Testis (tissue), 3 donors: ENCODE measurements around the gene PHF2. TPM values are rescaled to one million over a fixed set of nuclear protein-coding genes. Genes with fewer than 3 reads are reported as not detected.

Source experiments
- DNase-seq: peaks from one replicate; pipeline ENCODE4 v3.0.0-alpha.2; 2019
- H3K27ac ChIP-seq, 2 donors: fragments of 200-600 bp; sonication (generic); one replicate each; pipeline ENCODE4 v1.5.1; 2019
- H3K27me3 ChIP-seq: fragments of 200-600 bp; sonication (generic); one replicate; pipeline ENCODE4 v1.5.1; 2019
- H3K36me3 ChIP-seq: fragments of 200-600 bp; sonication (generic); one replicate; pipeline ENCODE4 v1.5.1; 2017; ENCODE audit warnings: low read depth; ENCODE audit errors: missing control alignments
- H3K4me1 ChIP-seq: fragments of 200-600 bp; sonication (generic); one replicate; pipeline ENCODE4 v1.5.1; 2019
- H3K4me3 ChIP-seq, 2 donors: fragments of 200-600 bp; sonication (generic); one replicate each; pipeline ENCODE4 v1.5.1; 2017 to 2019
- H3K9me3 ChIP-seq: fragments of 200-600 bp; sonication (generic); one replicate; pipeline ENCODE4 v1.5.1; 2017
- POLR2A ChIP-seq: fragments of 450-650 bp; IDR thresholded peaks from one replicate; pipeline ENCODE4 v1.6.1; 2017; ENCODE audit warnings: antibody characterized with exemption, mild to moderate bottlenecking, moderate library complexity
- WGBS, 2 donors: methylation state at CpG; one replicate each; pipeline ENCODE4 v1.1.5; 2018; 5-methylcytosine and 5-hydroxymethylcytosine counted together
- intact Hi-C: fragments of 100-400 bp; cut with DNase I; formaldehyde crosslinking; loops from one replicate; pipeline ENCODE4 v1.15.1; 2023; ENCODE audit warnings: low total_unique reads
- polyA plus RNA-seq: library from polyadenylated mRNA; stranded (reverse); fragments of 350-450 nt; fragmentation: Illumina TruSeq; extraction: RNeasy Lipid Tissue Mini Kit (QIAGEN cat#74804); gene quantifications from one replicate; pipeline ENCODE4 v1.2.3, GENCODE V29; 2014; ENCODE audit warnings: low read depth, low replicate concordance; ENCODE audit not compliant: insufficient read depth
- total RNA-seq, 2 donors: library from RNA; depleted of rRNA; stranded (reverse); fragments of >200 nt; gene quantifications; one replicate each; pipeline ENCODE4 v1.2.3, GENCODE V29; 2016
- TF ChIP-seq, protein P1 (sequence below), 3 experiments: fragments of 450-650 bp in 2 of 3; fragments of 200-600 bp in 1 of 3; sonication (generic) in 1 of 3; IDR thresholded peaks; one replicate each; pipeline ENCODE4 v1.5.1; 2016 to 2019; ENCODE audit warnings: antibody characterized with exemption in 3 of 3, mild to moderate bottlenecking in 2 of 3, moderate library complexity in 1 of 3

PHF2 gene
- total and polyA plus RNA-seq, 3 donors from 2014 or later = 19.6 to 22.1 (median 20.6) TPM

DNA sequence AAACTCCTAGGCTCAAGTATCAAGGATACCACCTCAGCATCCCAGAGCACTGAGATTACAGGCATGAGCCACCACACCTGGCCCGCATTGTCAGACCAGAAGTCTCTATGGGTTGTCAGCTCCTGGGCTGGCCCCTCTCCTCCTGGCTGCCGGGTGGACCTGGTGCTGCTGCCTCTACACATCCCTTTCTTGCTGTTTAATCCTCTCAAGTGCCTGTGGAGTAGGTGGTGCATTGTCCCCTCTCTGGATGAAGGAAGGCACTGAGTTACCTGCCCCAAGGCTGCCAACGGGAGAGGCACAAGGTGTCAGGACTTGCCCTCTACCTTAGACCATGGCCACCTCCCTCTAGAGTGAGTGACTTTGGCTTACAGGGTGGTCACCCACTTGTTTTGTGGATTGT is 37.4 kb downstream of the PHF2 start:
- TF ChIP-seq, protein P1, sequence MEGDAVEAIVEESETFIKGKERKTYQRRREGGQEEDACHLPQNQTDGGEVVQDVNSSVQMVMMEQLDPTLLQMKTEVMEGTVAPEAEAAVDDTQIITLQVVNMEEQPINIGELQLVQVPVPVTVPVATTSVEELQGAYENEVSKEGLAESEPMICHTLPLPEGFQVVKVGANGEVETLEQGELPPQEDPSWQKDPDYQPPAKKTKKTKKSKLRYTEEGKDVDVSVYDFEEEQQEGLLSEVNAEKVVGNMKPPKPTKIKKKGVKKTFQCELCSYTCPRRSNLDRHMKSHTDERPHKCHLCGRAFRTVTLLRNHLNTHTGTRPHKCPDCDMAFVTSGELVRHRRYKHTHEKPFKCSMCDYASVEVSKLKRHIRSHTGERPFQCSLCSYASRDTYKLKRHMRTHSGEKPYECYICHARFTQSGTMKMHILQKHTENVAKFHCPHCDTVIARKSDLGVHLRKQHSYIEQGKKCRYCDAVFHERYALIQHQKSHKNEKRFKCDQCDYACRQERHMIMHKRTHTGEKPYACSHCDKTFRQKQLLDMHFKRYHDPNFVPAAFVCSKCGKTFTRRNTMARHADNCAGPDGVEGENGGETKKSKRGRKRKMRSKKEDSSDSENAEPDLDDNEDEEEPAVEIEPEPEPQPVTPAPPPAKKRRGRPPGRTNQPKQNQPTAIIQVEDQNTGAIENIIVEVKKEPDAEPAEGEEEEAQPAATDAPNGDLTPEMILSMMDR (IDR thresholded peaks at IDR 0.05) = no peak
- TF ChIP-seq POLR2A = no peak
- no peak for DNase-seq
- 44 to 96% methylated on average over 2 to 3 of the region's 3 CpGs for WGBS, 2 donors
- Histone ChIP-seq H3K9me3 (no peaks in the 10 kb centered on the region), H3K27me3 (no peaks in the 10 kb centered on the region), H3K4me1 (no peaks in the 10 kb centered on the region), H3K36me3 (no peaks in the 10 kb centered on the region), H3K4me3 (no peak overlapping the region), H3K27ac (no peak overlapping the region)
- intact Hi-C loops = no loop called here

DNA sequence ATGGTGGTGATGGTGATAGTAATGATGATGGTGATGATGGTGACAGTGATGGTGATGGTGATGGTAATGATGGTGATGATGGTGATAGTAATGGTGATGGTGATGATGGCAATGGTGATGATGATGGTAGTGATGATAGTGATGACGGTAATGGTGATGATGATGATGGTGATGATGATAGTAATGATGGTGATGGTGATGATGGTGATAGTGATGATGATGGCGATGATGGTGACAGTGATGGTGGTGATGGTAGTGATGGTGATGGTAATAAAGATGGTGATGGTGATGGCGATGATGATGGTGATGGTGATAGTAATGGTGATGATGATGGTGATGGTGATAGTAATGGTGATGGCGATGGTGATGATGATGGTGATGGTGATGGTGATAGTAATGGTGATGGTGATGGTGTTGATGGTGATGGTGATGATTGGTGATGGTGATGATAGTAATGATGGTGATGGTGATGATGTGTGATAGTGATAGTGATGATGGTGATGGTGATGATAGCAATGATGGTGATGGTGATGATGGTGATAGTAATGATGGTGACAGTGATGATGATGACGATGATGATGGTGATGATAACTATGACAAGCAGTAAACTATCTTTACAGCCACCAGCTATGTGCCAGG is 38.6 kb downstream of the PHF2 start:
- Histone ChIP-seq H3K9me3 (no peaks in the 10 kb centered on the region), H3K4me3 (no peak overlapping the region), H3K36me3 (no peaks in the 10 kb centered on the region), H3K27me3 (no peaks in the 10 kb centered on the region), H3K4me1 (no peaks in the 10 kb centered on the region), H3K27ac (no peak overlapping the region)
- WGBS, 2 donors = 80 to 90% methylated on average over 5 of the region's 5 CpGs
- TF ChIP-seq, protein P1 (IDR thresholded peaks at IDR 0.05) = no peak
- no peak for TF ChIP-seq POLR2A
- intact Hi-C loops = no loop called here
- no peak for DNase-seq

DNA sequence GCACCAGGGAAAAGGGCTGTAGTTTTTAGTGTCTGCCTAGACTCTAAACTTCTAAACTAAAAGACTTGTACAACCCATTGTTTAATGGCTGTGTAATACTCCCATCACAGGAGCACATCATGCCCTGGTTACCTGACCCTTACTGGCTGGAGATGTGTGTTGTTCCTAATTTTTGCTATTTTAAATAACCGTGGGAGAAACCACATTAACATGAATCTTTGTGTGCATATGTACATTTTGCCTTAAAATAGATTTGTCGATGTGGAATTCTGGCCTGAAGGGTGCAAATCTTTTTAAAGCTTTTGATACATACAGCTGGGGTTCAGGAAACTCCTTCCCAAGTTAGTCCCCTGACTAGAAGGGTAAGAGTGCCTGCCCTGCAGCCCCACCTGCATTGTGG is 39.7 kb downstream of the PHF2 start:
- 83 to 87% methylated on average over 2 of the region's 2 CpGs for WGBS, 2 donors
- Histone ChIP-seq H3K36me3 (no peaks in the 10 kb centered on the region), H3K4me1 (no peaks in the 10 kb centered on the region), H3K4me3 (no peak overlapping the region), H3K27ac (no peak overlapping the region), H3K27me3 (no peaks in the 10 kb centered on the region), H3K9me3 (no peaks in the 10 kb centered on the region)
- intact Hi-C loops = no loop called here
- DNase-seq = no peak
- TF ChIP-seq POLR2A = no peak
- TF ChIP-seq, protein P1 (IDR thresholded peaks at IDR 0.05) = no peak

DNA sequence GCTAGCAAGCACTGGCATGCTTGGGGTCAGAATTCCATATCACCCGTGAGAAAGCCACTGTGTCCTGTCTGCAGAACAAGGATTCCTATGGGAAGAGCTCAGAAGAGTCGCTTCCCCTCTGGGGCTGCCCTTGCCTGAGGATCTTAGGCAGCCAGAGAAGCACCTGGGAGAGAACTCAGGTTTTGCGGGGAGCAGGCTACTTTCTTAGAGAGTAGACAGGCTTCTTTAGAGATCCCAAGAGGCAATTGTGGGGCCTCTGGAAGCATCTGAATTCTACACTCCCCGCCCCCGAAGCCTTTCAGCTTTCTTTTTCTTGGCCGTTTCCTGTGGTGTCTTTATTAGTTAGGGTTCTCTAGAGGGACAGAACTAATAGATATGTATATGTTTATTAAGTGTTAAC is 40.9 kb downstream of the PHF2 start:
- H3K36me3 ChIP-seq = no peaks in the 10 kb centered on the region
- H3K4me1 ChIP-seq = no peaks in the 10 kb centered on the region
- no peaks in the 10 kb centered on the region for H3K9me3 ChIP-seq
- WGBS, 2 donors = 59 to 75% methylated on average over 6 of the region's 6 CpGs
- TF ChIP-seq, protein P1 (IDR thresholded peaks at IDR 0.05) = no peak
- TF ChIP-seq POLR2A = no peak
- intact Hi-C loops = no loop called here
- no peak overlapping the region for H3K4me3 ChIP-seq
- no peak for DNase-seq
- H3K27ac ChIP-seq = no peak overlapping the region
- no peaks in the 10 kb centered on the region for H3K27me3 ChIP-seq

DNA sequence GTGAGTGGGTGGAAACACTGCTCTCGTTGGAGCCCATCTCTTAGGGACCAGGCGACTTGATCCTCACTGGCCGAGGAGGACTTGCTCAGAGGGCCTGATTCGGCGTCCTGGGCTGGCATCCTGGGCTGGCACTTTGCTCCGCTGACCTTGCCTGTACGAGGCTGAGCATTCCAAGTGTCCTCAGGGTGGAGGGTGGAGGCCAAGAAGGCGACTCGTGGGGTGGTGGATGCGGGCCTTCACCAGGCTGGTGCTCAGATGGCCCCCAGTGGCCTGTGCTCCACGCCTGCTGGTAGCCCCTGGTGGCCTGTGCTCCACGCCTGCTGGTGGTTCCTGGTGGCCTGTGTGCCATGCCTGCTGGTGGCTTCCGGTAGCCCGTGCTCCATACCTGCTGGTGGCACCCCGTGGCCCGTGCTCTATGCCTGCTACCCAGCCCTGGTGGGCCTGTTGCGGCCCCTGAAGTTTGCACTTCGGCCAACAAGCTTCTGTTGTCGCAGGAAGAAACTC is 42.9 kb downstream of the PHF2 start:
- 86 to 94% methylated on average over 7 to 19 of the region's 19 CpGs for WGBS, 2 donors
- TF ChIP-seq, protein P1 (IDR thresholded peaks at IDR 0.05) = no peak
- no peak for TF ChIP-seq POLR2A
- Histone ChIP-seq H3K9me3 (no peaks in the 10 kb centered on the region), H3K4me1 (no peaks in the 10 kb centered on the region), H3K36me3 (no peaks in the 10 kb centered on the region), H3K27me3 (no peaks in the 10 kb centered on the region), H3K4me3 (no peak overlapping the region), H3K27ac (no peak overlapping the region)
- intact Hi-C loops = no loop called here
- no peak for DNase-seq
